ENCODE data around the gene FGD6. TPM values are rescaled to one million over a fixed set of nuclear protein-coding genes. Genes with fewer than 3 reads are reported as not detected.

The FGD6 gene
- total and polyA plus RNA-seq, 8 donors: 1.4 to 24.3 (median 9.2) TPM

- H3K9me3 ChIP-seq: no peaks in the 10 kb centered on the region
- H3K36me3 ChIP-seq: no peaks in the 10 kb centered on the region
- WGBS, 2 donors: 99 to 100% methylated on average over 2 of the region's 2 CpGs
- no peak for DNase-seq
- no peak for ATAC-seq
- no peak overlapping the region for H3K27ac ChIP-seq
- H3K4me1 ChIP-seq: no peaks in the 10 kb centered on the region
- intact Hi-C loops (cut with DNase I): no loop called here
- no peak for FAIRE-seq
- no peaks in the 10 kb centered on the region for H3K27me3 ChIP-seq
- no peak overlapping the region for H3K4me3 ChIP-seq
- TF ChIP-seq CTCF (IDR thresholded peaks at IDR 0.05): no peak
Observed at GRCh38 chr12:95151406-95151805, 65.9 kb downstream of the FGD6 start.

GRCh38 chr12:95150501-95150900 is 66.8 kb downstream of the FGD6 start:
- FAIRE-seq: no peak
- 95 to 100% methylated on average over 1 of the region's 1 CpG for WGBS, 2 donors

GRCh38 chr12:95147866-95148265 is 69.4 kb downstream of the FGD6 start:
- no peak overlapping the region for H3K27ac ChIP-seq
- no peak for ATAC-seq
- no peak for FAIRE-seq

More at GRCh38 chr12:95150501-95150900, 66.8 kb downstream of the FGD6 start:
- TF ChIP-seq CTCF (IDR thresholded peaks at IDR 0.05): no peak
- DNase-seq (no peak), ATAC-seq (no peak)
- no peak overlapping the region for H3K27ac ChIP-seq
- intact Hi-C loops (cut with DNase I): no loop called here
- H3K4me3 ChIP-seq: no peak overlapping the region
- H3K4me1 ChIP-seq: no peaks in the 10 kb centered on the region
- H3K27me3 ChIP-seq: no peaks in the 10 kb centered on the region
- H3K36me3 ChIP-seq: no peaks in the 10 kb centered on the region
- no peaks in the 10 kb centered on the region for H3K9me3 ChIP-seq

GRCh38 chr12:95146769-95147168 is 70.5 kb downstream of the FGD6 start:
- no peak for ATAC-seq
- no peaks in the 10 kb centered on the region for H3K36me3 ChIP-seq
- no peak overlapping the region for H3K27ac ChIP-seq
- intact Hi-C loops (cut with DNase I): no loop called here
- TF ChIP-seq CTCF (IDR thresholded peaks at IDR 0.05): no peak
- no peak overlapping the region for H3K4me3 ChIP-seq
- no peak for FAIRE-seq
- DNase-seq: no peak
- no peaks in the 10 kb centered on the region for H3K27me3 ChIP-seq
- no peaks in the 10 kb centered on the region for H3K4me1 ChIP-seq
- 40 to 75% methylated on average over 1 of the region's 1 CpG for WGBS, 2 donors
- no peaks in the 10 kb centered on the region for H3K9me3 ChIP-seq

More at GRCh38 chr12:95147866-95148265, 69.4 kb downstream of the FGD6 start:
- DNase-seq: no peak
- TF ChIP-seq CTCF (IDR thresholded peaks at IDR 0.05): no peak
- Histone ChIP-seq H3K4me3 (no peak overlapping the region), H3K36me3 (no peaks in the 10 kb centered on the region), H3K9me3 (no peaks in the 10 kb centered on the region), H3K4me1 (no peaks in the 10 kb centered on the region), H3K27me3 (no peaks in the 10 kb centered on the region)
- intact Hi-C loops (cut with DNase I): no loop called here

- FAIRE-seq: no peak
Observed at GRCh38 chr12:95143621-95144205, 73.6 kb downstream of the FGD6 start.

More at GRCh38 chr12:95143621-95144205, 73.6 kb downstream of the FGD6 start:
- Histone ChIP-seq H3K27ac (no peak overlapping the region), H3K9me3 (no peaks in the 10 kb centered on the region), H3K27me3 (no peaks in the 10 kb centered on the region), H3K4me1 (no peaks in the 10 kb centered on the region), H3K36me3 (no peaks in the 10 kb centered on the region), H3K4me3 (no peak overlapping the region)
- no peak for ATAC-seq
- DNase-seq: no peak
- TF ChIP-seq CTCF (IDR thresholded peaks at IDR 0.05): no peak
- intact Hi-C loops (cut with DNase I): no loop called here
- 59 to 61% methylated on average over 3 of the region's 3 CpGs for WGBS, 2 donors

All from pancreas (tissue), 10 donors.